ENCODE measurements around the gene FAM117A. TPM values are rescaled to one million over a fixed set of nuclear protein-coding genes. Genes with fewer than 3 reads are reported as not detected.
A peak's percentile ranks its signal among the peaks of the same experiment; 100 is the strongest.
"Not testable (repeated sequence)": the region's sequence is repeated elsewhere in the genome, so short reads cannot be mapped to it uniquely, and the experiment has no call there.

The FAM117A gene
- polyA plus RNA-seq, 1 of the 3 experiments (the other 2 are of a cell fraction) = 7.8 TPM

GRCh38 chr17:49676276-49676868, 87.6 kb downstream of the FAM117A start:
- Histone ChIP-seq H3F3A (replicated peaks; ENCODE audit: insufficient read depth) (no peaks in the 10 kb centered on the region), H3K79me2 (ENCODE audit: insufficient read depth) (peaks cover 61% of the 10 kb centered on the region), H2AFZ (ENCODE audit: low read depth) (peak overlapping the region; percentile 67; the same call in 1 of the 2 replicates), H3K4me2 (peak overlapping the region; percentile 89), H3K36me3 (replicated peaks in 1 of 2; ENCODE audit: control insufficient read depth in 1 of 2, insufficient read depth in 2 of 2, low read length in 1 of 2) (peaks cover 12 to 28% of the 10 kb centered on the region in 2 experiments), H3K27me3 (ENCODE audit: insufficient read depth) (no peaks in the 10 kb centered on the region), H3K4me1 (ENCODE audit: control insufficient read depth in 1 of 2, insufficient read depth in 2 of 2, low read depth in 1 of 2, low read length in 1 of 2) (peaks cover 10 to 13% of the 10 kb centered on the region in 2 experiments; a peak in 3 of 4 replicates), H3K9me3 (no peaks in the 10 kb centered on the region), H3K4me3 (ENCODE audit: low read depth in 2 of 2, low read length in 1 of 2) (peak overlapping the region; percentile 55 to 68), H3K9ac (peak overlapping the region; percentile 76), H3K27ac (ENCODE audit: low read depth in 2 of 2, low read length in 1 of 2) (peak overlapping the region; percentile 84 to 91), H3K9me2 (no peaks in the 10 kb centered on the region), H4K20me1 (ENCODE audit: insufficient read depth) (peaks cover 35% of the 10 kb centered on the region)
- 63% methylated on average over 5 of the region's 5 CpGs for WGBS (ENCODE audit: low lambda C conversion rate)
- DNase-seq = no peak
- ChIA-PET CTCF (interaction anchor here (1.0 to 50.8 kb wide), 3 partner anchors 19 to 101 kb away, joined by 5 to 2107 read pairs (median 7); partner anchors contain the start of genes NXPH3 and SLC35B1), POLR2A (no interaction called here)
- no peak for TF ChIP-seq RXRA (IDR thresholded peaks at IDR 0.05; ENCODE audit: borderline replicate concordance, low read depth)
- no peak for TF ChIP-seq GATA2 (CRISPR knock-in tag; IDR thresholded peaks at IDR 0.05)

DNA sequence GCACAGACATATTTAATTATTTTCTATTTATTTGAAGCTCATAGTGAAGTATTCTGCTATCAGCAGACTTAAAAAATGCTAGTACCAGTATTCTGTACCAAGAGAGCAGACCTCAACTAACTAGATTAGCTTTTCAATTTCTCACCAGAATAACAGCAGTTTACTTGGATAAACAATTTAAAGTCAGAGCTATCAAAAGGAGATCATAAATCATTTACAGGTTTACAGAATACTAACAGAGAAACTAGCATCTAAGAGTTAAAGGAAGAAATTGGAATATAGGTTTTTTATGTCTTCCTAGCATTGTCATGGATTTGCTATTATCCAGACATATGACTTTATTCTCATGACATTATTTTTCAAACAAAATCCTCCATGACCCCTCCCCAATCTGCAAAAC, 89.4 kb downstream of the FAM117A start:
- Histone ChIP-seq H3K36me3 (replicated peaks in 1 of 2; ENCODE audit: control insufficient read depth in 1 of 2, insufficient read depth in 2 of 2, low read length in 1 of 2) (peaks cover 14 to 28% of the 10 kb centered on the region in 2 experiments), H2AFZ (ENCODE audit: low read depth) (no peak overlapping the region), H3K27ac (ENCODE audit: low read depth in 2 of 2, low read length in 1 of 2) (peak overlapping the region in 1 of 2 experiments; percentile 17; a peak in 1 of 4 replicates), H3K4me3 (ENCODE audit: low read depth in 2 of 2, low read length in 1 of 2) (no peak overlapping the region), H3F3A (replicated peaks; ENCODE audit: insufficient read depth) (peaks cover 6% of the 10 kb centered on the region), H3K79me2 (ENCODE audit: insufficient read depth) (peaks cover 79% of the 10 kb centered on the region), H3K27me3 (ENCODE audit: insufficient read depth) (no peaks in the 10 kb centered on the region), H4K20me1 (ENCODE audit: insufficient read depth) (peaks cover 52% of the 10 kb centered on the region), H3K4me1 (ENCODE audit: control insufficient read depth in 1 of 2, insufficient read depth in 2 of 2, low read depth in 1 of 2, low read length in 1 of 2) (peaks cover 9 to 13% of the 10 kb centered on the region in 2 experiments; a peak in 3 of 4 replicates), H3K4me2 (no peak overlapping the region), H3K9me2 (no peaks in the 10 kb centered on the region), H3K9me3 (no peaks in the 10 kb centered on the region), H3K9ac (no peak overlapping the region)
- TF ChIP-seq FOXM1 (IDR thresholded peaks at IDR 0.05; ENCODE audit: low read depth) (no peak), FOSL2 (IDR thresholded peaks at IDR 0.05; ENCODE audit: borderline replicate concordance, low read depth) (no peak), TCF12 (IDR thresholded peaks at IDR 0.05) (no peak), ELF1 (IDR thresholded peaks at IDR 0.05) (no peak), POLR2AphosphoS5 (IDR thresholded peaks at IDR 0.05; ENCODE audit: low read depth, low read length) (no peak), GATA2 (CRISPR knock-in tag; IDR thresholded peaks at IDR 0.05) (no peak), GABPA (IDR thresholded peaks at IDR 0.05; ENCODE audit: low read depth) (no peak), TEAD4 (IDR thresholded peaks at IDR 0.05; ENCODE audit: borderline replicate concordance, insufficient read depth) (no peak)
- TF ChIP-seq, protein P1, sequence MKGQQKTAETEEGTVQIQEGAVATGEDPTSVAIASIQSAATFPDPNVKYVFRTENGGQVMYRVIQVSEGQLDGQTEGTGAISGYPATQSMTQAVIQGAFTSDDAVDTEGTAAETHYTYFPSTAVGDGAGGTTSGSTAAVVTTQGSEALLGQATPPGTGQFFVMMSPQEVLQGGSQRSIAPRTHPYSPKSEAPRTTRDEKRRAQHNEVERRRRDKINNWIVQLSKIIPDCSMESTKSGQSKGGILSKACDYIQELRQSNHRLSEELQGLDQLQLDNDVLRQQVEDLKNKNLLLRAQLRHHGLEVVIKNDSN (IDR thresholded peaks at IDR 0.05; ENCODE audit: borderline replicate concordance, low read depth) = no peak
- TF ChIP-seq, protein P2, sequence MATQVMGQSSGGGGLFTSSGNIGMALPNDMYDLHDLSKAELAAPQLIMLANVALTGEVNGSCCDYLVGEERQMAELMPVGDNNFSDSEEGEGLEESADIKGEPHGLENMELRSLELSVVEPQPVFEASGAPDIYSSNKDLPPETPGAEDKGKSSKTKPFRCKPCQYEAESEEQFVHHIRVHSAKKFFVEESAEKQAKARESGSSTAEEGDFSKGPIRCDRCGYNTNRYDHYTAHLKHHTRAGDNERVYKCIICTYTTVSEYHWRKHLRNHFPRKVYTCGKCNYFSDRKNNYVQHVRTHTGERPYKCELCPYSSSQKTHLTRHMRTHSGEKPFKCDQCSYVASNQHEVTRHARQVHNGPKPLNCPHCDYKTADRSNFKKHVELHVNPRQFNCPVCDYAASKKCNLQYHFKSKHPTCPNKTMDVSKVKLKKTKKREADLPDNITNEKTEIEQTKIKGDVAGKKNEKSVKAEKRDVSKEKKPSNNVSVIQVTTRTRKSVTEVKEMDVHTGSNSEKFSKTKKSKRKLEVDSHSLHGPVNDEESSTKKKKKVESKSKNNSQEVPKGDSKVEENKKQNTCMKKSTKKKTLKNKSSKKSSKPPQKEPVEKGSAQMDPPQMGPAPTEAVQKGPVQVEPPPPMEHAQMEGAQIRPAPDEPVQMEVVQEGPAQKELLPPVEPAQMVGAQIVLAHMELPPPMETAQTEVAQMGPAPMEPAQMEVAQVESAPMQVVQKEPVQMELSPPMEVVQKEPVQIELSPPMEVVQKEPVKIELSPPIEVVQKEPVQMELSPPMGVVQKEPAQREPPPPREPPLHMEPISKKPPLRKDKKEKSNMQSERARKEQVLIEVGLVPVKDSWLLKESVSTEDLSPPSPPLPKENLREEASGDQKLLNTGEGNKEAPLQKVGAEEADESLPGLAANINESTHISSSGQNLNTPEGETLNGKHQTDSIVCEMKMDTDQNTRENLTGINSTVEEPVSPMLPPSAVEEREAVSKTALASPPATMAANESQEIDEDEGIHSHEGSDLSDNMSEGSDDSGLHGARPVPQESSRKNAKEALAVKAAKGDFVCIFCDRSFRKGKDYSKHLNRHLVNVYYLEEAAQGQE (IDR thresholded peaks at IDR 0.05; ENCODE audit: low read depth, low read length) = no peak
- TF ChIP-seq, protein P3, sequence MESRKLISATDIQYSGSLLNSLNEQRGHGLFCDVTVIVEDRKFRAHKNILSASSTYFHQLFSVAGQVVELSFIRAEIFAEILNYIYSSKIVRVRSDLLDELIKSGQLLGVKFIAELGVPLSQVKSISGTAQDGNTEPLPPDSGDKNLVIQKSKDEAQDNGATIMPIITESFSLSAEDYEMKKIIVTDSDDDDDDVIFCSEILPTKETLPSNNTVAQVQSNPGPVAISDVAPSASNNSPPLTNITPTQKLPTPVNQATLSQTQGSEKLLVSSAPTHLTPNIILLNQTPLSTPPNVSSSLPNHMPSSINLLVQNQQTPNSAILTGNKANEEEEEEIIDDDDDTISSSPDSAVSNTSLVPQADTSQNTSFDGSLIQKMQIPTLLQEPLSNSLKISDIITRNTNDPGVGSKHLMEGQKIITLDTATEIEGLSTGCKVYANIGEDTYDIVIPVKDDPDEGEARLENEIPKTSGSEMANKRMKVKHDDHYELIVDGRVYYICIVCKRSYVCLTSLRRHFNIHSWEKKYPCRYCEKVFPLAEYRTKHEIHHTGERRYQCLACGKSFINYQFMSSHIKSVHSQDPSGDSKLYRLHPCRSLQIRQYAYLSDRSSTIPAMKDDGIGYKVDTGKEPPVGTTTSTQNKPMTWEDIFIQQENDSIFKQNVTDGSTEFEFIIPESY (IDR thresholded peaks at IDR 0.05; ENCODE audit: borderline replicate concordance, low read depth) = no peak
- DNase-seq = no peak
- CTCF ChIA-PET = interaction anchor here (0.6 to 50.8 kb wide), 7 partner anchors 19 to 239 kb away, joined by 3 to 2107 read pairs (median 3); partner anchors contain the start of genes NXPH3 and SLC35B1
- POLR2A ChIA-PET = no interaction called here

GRCh38 chr17:49673679-49674078, 90.3 kb downstream of the FAM117A start:
- H3K4me2 ChIP-seq; H2AFZ ChIP-seq (ENCODE audit: low read depth); H3K27ac ChIP-seq (ENCODE audit: low read depth in 2 of 2, low read length in 1 of 2); H3K9ac ChIP-seq; H3K27me3 ChIP-seq (ENCODE audit: insufficient read depth); H3K9me2 ChIP-seq; DNase-seq; H3K4me3 ChIP-seq (ENCODE audit: low read depth in 2 of 2, low read length in 1 of 2); H3K9me3 ChIP-seq; H3F3A ChIP-seq (replicated peaks; ENCODE audit: insufficient read depth); POLR2A ChIA-PET: not testable (repeated sequence)
- WGBS (ENCODE audit: low lambda C conversion rate) = 91% methylated on average over 6 of the region's 6 CpGs
- CTCF ChIA-PET = interaction anchor here (0.7 to 50.8 kb wide), 4 partner anchors 22 to 157 kb away, joined by 3 to 2107 read pairs (median 8); partner anchors contain the start of genes NXPH3 and SLC35B1
- Histone ChIP-seq H4K20me1 (ENCODE audit: insufficient read depth) (peaks cover 53% of the 10 kb centered on the region), H3K36me3 (replicated peaks in 1 of 2; ENCODE audit: control insufficient read depth in 1 of 2, insufficient read depth in 2 of 2, low read length in 1 of 2) (peaks cover 14 to 28% of the 10 kb centered on the region in 2 experiments), H3K4me1 (ENCODE audit: control insufficient read depth in 1 of 2, insufficient read depth in 2 of 2, low read depth in 1 of 2, low read length in 1 of 2) (peaks cover 9 to 13% of the 10 kb centered on the region in 2 experiments; a peak in 3 of 4 replicates), H3K79me2 (ENCODE audit: insufficient read depth) (peaks cover 87% of the 10 kb centered on the region)
